NCI-H2196 (cell line): Measurements from ENCODE around the gene LRBA.

Source experiments
- DNase-seq: peaks from one replicate; lab custom pipeline; 2025; ENCODE audit not compliant: unreplicated experiment; lab: John Stamatoyannopoulos, UW

LRBA gene

GRCh38 chr4:150336676-150337412 is 678.2 kb downstream of the LRBA start:
- DNase-seq: no peak

- no peak for DNase-seq
Observed at GRCh38 chr4:150332961-150333360, 682.1 kb downstream of the LRBA start.

- DNase-seq: no peak
Observed at GRCh38 chr4:150332086-150332485, 683.0 kb downstream of the LRBA start.

- no peak for DNase-seq
Observed at GRCh38 chr4:150329373-150329772, 685.7 kb downstream of the LRBA start.

- no peak for DNase-seq
Observed at GRCh38 chr4:150328496-150328895, 686.6 kb downstream of the LRBA start.

- no peak for DNase-seq
Observed at GRCh38 chr4:150327262-150327780, 687.8 kb downstream of the LRBA start.

GRCh38 chr4:150325872-150326271 is 689.2 kb downstream of the LRBA start:
- no peak for DNase-seq

GRCh38 chr4:150323406-150324325 is 691.4 kb downstream of the LRBA start:
- DNase-seq: no peak

GRCh38 chr4:150322646-150323045 is 692.4 kb downstream of the LRBA start:
- no peak for DNase-seq

- no peak for DNase-seq
Observed at GRCh38 chr4:150321113-150321512, 694.0 kb downstream of the LRBA start.

- DNase-seq: no peak
Observed at GRCh38 chr4:150318971-150319370, 696.1 kb downstream of the LRBA start.

- no peak for DNase-seq
Observed at GRCh38 chr4:150318527-150318926, 696.6 kb downstream of the LRBA start.

GRCh38 chr4:150316332-150317205 is 698.5 kb downstream of the LRBA start:
- no peak for DNase-seq

- no peak for DNase-seq
Observed at GRCh38 chr4:150315691-150316090, 699.4 kb downstream of the LRBA start.

GRCh38 chr4:150315175-150315574 is 699.9 kb downstream of the LRBA start:
- no peak for DNase-seq

GRCh38 chr4:150314031-150314430 is 701.1 kb downstream of the LRBA start:
- no peak for DNase-seq

GRCh38 chr4:150310159-150310895 is 704.8 kb downstream of the LRBA start:
- no peak for DNase-seq

- DNase-seq: no peak
Observed at GRCh38 chr4:150308824-150309472, 706.1 kb downstream of the LRBA start.

GRCh38 chr4:150306719-150307118 is 708.4 kb downstream of the LRBA start:
- no peak for DNase-seq

GRCh38 chr4:150305995-150306394 is 709.1 kb downstream of the LRBA start:
- DNase-seq: no peak
